ENCODE results near the gene GARNL3.

DNA sequence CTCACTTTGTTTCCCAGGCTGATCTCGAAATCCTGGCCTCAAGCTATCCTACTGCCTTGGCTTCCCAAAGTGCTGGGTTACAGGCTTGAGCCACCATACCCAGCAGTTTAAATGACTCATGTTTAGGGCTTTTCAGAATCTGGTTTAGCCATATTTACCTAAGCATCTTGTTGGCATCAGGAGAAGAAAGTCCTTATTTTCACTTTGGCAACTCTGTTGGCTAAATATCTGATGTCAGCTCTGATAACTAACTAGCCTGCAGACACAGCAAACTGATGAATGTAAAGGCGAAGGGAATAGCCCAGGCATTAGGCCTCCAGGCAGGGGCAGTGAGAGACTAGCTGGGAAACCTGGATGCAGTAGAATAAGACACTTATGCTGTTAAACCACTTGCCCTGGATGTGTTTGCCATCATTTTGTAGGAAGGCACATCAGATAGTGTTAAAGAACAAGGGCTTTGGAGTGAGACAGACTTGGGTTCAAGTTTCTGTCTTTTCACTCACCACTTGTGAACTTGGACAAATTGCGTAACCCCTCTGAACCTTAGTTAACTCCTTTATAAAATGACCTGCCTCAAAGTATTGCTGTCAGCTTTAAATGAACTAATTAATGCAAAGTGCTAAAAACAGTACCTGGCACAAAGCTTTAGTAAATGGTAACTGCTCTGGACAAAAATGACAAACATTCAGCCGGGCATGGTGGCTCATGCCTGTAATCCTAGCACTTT is 34.7 kb upstream of the GARNL3 start:
- TF ChIP-seq, protein P1, sequence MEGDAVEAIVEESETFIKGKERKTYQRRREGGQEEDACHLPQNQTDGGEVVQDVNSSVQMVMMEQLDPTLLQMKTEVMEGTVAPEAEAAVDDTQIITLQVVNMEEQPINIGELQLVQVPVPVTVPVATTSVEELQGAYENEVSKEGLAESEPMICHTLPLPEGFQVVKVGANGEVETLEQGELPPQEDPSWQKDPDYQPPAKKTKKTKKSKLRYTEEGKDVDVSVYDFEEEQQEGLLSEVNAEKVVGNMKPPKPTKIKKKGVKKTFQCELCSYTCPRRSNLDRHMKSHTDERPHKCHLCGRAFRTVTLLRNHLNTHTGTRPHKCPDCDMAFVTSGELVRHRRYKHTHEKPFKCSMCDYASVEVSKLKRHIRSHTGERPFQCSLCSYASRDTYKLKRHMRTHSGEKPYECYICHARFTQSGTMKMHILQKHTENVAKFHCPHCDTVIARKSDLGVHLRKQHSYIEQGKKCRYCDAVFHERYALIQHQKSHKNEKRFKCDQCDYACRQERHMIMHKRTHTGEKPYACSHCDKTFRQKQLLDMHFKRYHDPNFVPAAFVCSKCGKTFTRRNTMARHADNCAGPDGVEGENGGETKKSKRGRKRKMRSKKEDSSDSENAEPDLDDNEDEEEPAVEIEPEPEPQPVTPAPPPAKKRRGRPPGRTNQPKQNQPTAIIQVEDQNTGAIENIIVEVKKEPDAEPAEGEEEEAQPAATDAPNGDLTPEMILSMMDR (IDR thresholded peaks at IDR 0.05; ENCODE audit: low read length), result no peak
- no peak for TF ChIP-seq EZH2 (IDR thresholded peaks at IDR 0.05; ENCODE audit: borderline replicate concordance, low read length)

Measured in OCI-LY1 (cell line).